A673 (cell line): ENCODE data around the gene SLC43A1. TPM values are rescaled to one million over a fixed set of nuclear protein-coding genes. Genes with fewer than 3 reads are reported as not detected.
"Not testable (repeated sequence)": the region's sequence is repeated elsewhere in the genome, so short reads cannot be mapped to it uniquely, and the experiment has no call there.

Experiments
- BruUV-seq: library from RNA; stranded (reverse); fragments of 400-500 nt; replicated peaks from 2 replicates; lab custom pipeline; 2021; lab: Mats Ljungman, UMichigan
- CTCF ChIA-PET: fragments of 300-600 bp; sonication (Branson Sonifier 250); formaldehyde crosslinking; loops from one replicate; lab custom pipeline; 2022; ENCODE audit warnings: antibody characterized with exemption; lab: Charles Lee
- POLR2A ChIA-PET: fragments of 300-600 bp; sonication (Branson Sonifier 250); formaldehyde crosslinking; loops from one replicate; lab custom pipeline; 2022; ENCODE audit warnings: antibody characterized with exemption; ENCODE audit not compliant: low non-redundant PET; lab: Charles Lee
- DNase-seq: peaks from one replicate; pipeline ENCODE4 v3.0.0-alpha.2; 2015; ENCODE audit warnings: low spot score
- H3K27ac ChIP-seq: fragments of 200-600 bp; sonication (generic); 2 replicates; pipeline ENCODE4 v1.5.1; 2016; ENCODE audit warnings: mixed run types, low read depth, mild to moderate bottlenecking, mixed read lengths, antibody characterized with exemption, low read length; ENCODE audit not compliant: poor library complexity, severe bottlenecking
- H3K27me3 ChIP-seq: fragments of 200-600 bp; sonication (generic); replicated peaks from 2 replicates; pipeline ENCODE4 v1.6.1; 2017; ENCODE audit warnings: mixed run types, low read depth, mild to moderate bottlenecking, mixed read lengths, antibody characterized with exemption, low read length; ENCODE audit not compliant: insufficient read depth, poor library complexity
- H3K36me3 ChIP-seq: fragments of 200-600 bp; sonication (generic); 2 replicates; pipeline ENCODE4 v1.6.1; 2016; ENCODE audit warnings: mixed run types, mild to moderate bottlenecking, mixed read lengths, antibody characterized with exemption, low read length; ENCODE audit not compliant: insufficient read depth, poor library complexity, severe bottlenecking
- H3K4me1 ChIP-seq: fragments of 200-600 bp; sonication (generic); 2 replicates; pipeline ENCODE4 v1.6.1; 2017; ENCODE audit warnings: mixed run types, mild to moderate bottlenecking, mixed read lengths, antibody characterized with exemption, low read length; ENCODE audit not compliant: insufficient read depth, poor library complexity, severe bottlenecking
- H3K4me3 ChIP-seq: fragments of 200-600 bp; sonication (generic); 2 replicates; pipeline ENCODE4 v1.5.1; 2016; ENCODE audit warnings: low read depth, mixed run types, mild to moderate bottlenecking, mixed read lengths, low read length; ENCODE audit not compliant: poor library complexity, severe bottlenecking
- H3K9me3 ChIP-seq: fragments of 200-600 bp; sonication (generic); 2 replicates; pipeline ENCODE4 v1.6.1; 2016; ENCODE audit warnings: mixed run types, low read depth, mild to moderate bottlenecking, mixed read lengths, antibody characterized with exemption, low read length; ENCODE audit not compliant: poor library complexity, severe bottlenecking
- EZH2 ChIP-seq: fragments of 200-600 bp; sonication (generic); IDR thresholded peaks from 2 replicates; pipeline ENCODE4 v1.6.1; 2017; ENCODE audit warnings: borderline replicate concordance, low read depth, mild to moderate bottlenecking, mixed read lengths, antibody characterized with exemption, low read length; ENCODE audit not compliant: poor library complexity, severe bottlenecking
- intact Hi-C: fragments of 100-400 bp; cut with micrococcal nuclease; formaldehyde crosslinking; loops from one replicate; pipeline ENCODE4 v1.10.0; 2022; ENCODE audit not compliant: unreplicated experiment
- total RNA-seq: library from RNA; stranded (reverse); gene quantifications from 2 replicates; pipeline ENCODE4 v1.2.3, GENCODE V29; 2021
- TF ChIP-seq, protein P1 (sequence below): fragments of 300-800, 200-600 bp; sonication (generic); conservative IDR thresholded peaks from 2 replicates; pipeline ENCODE4 v1.5.1; 2017; ENCODE audit warnings: low read depth, mild to moderate bottlenecking, antibody characterized with exemption, low read length, moderate library complexity, mixed read lengths

The SLC43A1 gene
- total RNA-seq, 1 experiment from 2014 or later = 18.4 TPM

DNA sequence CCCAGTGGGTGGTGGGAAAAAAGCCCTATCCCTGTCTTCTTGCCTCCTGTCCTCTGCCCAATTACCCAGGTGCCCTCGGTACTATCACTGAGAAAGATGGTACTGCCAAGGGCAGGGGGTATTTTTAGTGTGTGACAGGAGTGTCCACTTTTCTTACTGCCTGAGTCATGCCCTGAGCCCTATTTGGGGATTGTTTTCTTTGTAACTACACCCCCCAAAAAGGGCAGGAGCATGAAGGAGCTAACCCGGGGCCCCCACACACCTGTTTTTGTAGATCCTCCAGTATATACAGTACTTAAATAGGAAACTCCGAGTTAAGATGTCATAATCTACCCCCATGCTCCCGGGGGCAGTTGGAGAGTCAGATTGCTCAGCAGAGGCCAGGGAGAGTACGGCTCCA, 25.7 kb upstream of the SLC43A1 start:
- CTCF ChIA-PET = interaction anchor here (0.7 kb wide), 1 partner anchor 48 kb away, joined by 4 read pairs; no protein-coding TSS in a partner anchor
- no TSS peak for BruUV-seq
- POLR2A ChIA-PET = no interaction called here
- no peaks in the 10 kb centered on the region for H3K4me1 ChIP-seq
- DNase-seq = no peak
- no peak for TF ChIP-seq EZH2
- TF ChIP-seq, protein P1, sequence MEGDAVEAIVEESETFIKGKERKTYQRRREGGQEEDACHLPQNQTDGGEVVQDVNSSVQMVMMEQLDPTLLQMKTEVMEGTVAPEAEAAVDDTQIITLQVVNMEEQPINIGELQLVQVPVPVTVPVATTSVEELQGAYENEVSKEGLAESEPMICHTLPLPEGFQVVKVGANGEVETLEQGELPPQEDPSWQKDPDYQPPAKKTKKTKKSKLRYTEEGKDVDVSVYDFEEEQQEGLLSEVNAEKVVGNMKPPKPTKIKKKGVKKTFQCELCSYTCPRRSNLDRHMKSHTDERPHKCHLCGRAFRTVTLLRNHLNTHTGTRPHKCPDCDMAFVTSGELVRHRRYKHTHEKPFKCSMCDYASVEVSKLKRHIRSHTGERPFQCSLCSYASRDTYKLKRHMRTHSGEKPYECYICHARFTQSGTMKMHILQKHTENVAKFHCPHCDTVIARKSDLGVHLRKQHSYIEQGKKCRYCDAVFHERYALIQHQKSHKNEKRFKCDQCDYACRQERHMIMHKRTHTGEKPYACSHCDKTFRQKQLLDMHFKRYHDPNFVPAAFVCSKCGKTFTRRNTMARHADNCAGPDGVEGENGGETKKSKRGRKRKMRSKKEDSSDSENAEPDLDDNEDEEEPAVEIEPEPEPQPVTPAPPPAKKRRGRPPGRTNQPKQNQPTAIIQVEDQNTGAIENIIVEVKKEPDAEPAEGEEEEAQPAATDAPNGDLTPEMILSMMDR = no peak
- no peaks in the 10 kb centered on the region for H3K27me3 ChIP-seq
- no peak overlapping the region for H3K4me3 ChIP-seq
- no peaks in the 10 kb centered on the region for H3K9me3 ChIP-seq
- H3K36me3 ChIP-seq = no peaks in the 10 kb centered on the region
- intact Hi-C loops = no loop called here
- H3K27ac ChIP-seq = no peak overlapping the region

DNA sequence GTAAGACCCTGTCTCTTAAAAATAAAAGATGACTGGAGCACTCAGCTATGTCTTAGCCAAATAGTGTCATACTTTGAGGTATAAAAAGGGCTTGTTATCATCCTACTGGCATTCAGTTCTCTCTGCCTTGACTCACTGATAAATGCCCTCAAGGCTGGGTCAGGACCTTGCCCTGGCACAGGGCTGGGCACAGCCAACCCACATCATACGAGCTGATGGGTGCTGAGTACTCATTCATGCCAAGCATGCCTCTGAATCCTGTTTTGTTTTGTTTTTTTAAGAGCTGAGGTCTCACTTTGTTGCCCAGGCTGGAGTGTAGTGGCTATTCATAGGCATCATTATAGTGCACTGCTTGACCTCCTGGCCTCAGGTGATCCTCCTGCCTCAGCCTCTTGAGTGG, 23.8 kb upstream of the SLC43A1 start:
- H3K9me3 ChIP-seq = no peaks in the 10 kb centered on the region
- H3K36me3 ChIP-seq = no peaks in the 10 kb centered on the region
- no peak overlapping the region for H3K27ac ChIP-seq
- H3K27me3 ChIP-seq = no peaks in the 10 kb centered on the region
- no TSS peak for BruUV-seq
- ChIA-PET CTCF (no interaction called here), POLR2A (interaction anchor here (0.6 kb wide), 1 partner anchor 112 kb away, joined by 4 read pairs; no protein-coding TSS in a partner anchor)
- H3K4me3 ChIP-seq = no peak overlapping the region
- no peaks in the 10 kb centered on the region for H3K4me1 ChIP-seq
- DNase-seq = no peak
- TF ChIP-seq, protein P1 = no peak
- TF ChIP-seq EZH2 = no peak
- intact Hi-C loops = no loop called here

DNA sequence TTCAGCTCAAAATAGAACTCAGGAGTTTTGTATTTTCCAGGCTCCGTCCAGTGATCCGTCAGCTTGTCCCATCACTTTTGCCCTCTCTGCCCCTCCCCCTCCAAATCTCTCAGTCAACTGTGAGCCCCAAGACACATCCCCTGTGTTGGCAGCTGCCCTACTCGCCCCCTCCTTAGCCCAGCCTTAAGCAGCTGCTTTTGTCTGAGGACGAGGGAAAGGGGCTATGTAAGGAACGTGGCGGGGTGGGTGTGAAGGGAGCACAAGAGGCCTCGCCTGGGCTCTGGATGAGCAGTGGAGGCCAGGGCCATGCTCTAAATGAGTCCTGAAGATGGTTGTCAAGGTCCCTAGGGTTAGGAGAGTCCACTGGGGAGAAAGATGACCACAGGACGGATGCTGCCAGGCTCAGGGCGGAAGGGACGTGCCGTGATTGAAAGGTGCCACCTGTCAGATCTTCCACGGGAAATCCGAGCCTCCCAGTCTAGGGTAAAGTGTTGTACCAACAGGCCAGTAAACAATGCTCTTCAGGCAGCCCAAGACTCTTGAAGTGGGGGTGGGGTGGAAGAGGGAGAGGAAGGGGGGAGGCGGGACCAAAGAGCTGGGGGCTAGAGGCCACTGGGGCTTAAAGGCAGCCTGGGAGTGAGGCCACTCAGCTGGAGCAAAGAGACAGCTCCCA, 21.6 kb upstream of the SLC43A1 start, which contains the start of gene SMTNL1:
Gene SMTNL1, plus strand, starts transcription at position 649 of the 673 bp plus-strand sequence. CDS start 5,048 bp downstream, outside the sequence.
- H3K27ac ChIP-seq = no peak within 1 kb of the TSS
- no peak within 1 kb of the TSS for H3K4me3 ChIP-seq
- POLR2A ChIA-PET = no interaction called here
- DNase-seq = no peak
- no peaks in the 10 kb centered on the region for H3K4me1 ChIP-seq
- H3K27me3 ChIP-seq = no peaks in the 10 kb centered on the region
- no peaks in the 10 kb centered on the region for H3K9me3 ChIP-seq
- intact Hi-C loops = no loop called here
- H3K36me3 ChIP-seq = no peaks in the 10 kb centered on the region
- TF ChIP-seq, protein P1 = no peak
- no peak for TF ChIP-seq EZH2
- CTCF ChIA-PET = no interaction called here
- no TSS peak for BruUV-seq

DNA sequence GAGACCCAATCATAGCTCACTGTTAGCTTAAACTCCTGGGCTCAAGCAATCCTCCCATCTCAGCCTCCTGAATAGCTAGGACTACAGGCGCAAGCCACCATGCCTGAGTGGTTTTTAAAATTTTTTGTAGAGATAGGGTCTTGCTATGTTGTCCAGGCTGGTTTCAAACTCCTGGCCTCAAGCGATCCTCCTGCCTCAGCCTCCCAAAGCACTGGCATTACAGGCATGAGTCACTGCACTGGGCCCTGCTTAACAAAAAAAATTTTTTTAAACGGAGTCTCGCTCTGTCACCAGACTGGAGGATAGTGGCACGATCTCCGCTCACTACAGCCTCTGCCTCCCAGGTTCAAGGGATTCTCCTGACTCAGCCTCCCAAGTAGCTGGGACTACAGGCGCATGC, 18.9 kb upstream of the SLC43A1 start:
- H3K36me3 ChIP-seq, H3K4me3 ChIP-seq, DNase-seq, H3K27ac ChIP-seq, intact Hi-C loops, H3K9me3 ChIP-seq, BruUV-seq, H3K27me3 ChIP-seq, POLR2A ChIA-PET: not testable (repeated sequence)
- CTCF ChIA-PET = interaction anchor here (0.6 kb wide), 1 partner anchor 38 kb away, joined by 4 read pairs; no protein-coding TSS in a partner anchor
- H3K4me1 ChIP-seq = peaks cover 11% of the 10 kb centered on the region
